Trophoblast cell (in vitro differentiated cells and primary cell): ENCODE results near the gene CFAP57.

ENCODE experiments used
- DNase-seq, 2 donors: peaks; one replicate each; pipeline ENCODE4 v3.0.0-alpha.2; 2016
- H2AFZ ChIP-seq: 2 replicates; pipeline ENCODE4 v1.6.1; 2013; ENCODE audit warnings: low read length, moderate library complexity, mild to moderate bottlenecking; ENCODE audit not compliant: insufficient read depth, poor library complexity
- H2AK5ac ChIP-seq: 2 replicates; pipeline ENCODE4 v1.6.1; 2013; ENCODE audit warnings: mild to moderate bottlenecking, low read length
- H2BK120ac ChIP-seq: 2 replicates; pipeline ENCODE4 v1.6.1; 2013; ENCODE audit warnings: low read length, mild to moderate bottlenecking, moderate library complexity; ENCODE audit not compliant: insufficient read depth, poor library complexity
- H2BK12ac ChIP-seq: 2 replicates; pipeline ENCODE4 v1.6.1; 2013; ENCODE audit warnings: mild to moderate bottlenecking, low read length, moderate library complexity
- H2BK5ac ChIP-seq: 2 replicates; pipeline ENCODE4 v1.6.1; 2013; ENCODE audit warnings: low read length, low read depth, moderate library complexity, mild to moderate bottlenecking; ENCODE audit not compliant: poor library complexity
- H3K14ac ChIP-seq: 2 replicates; pipeline ENCODE4 v1.6.1; 2013; ENCODE audit warnings: mild to moderate bottlenecking, low read length
- H3K18ac ChIP-seq: 2 replicates; pipeline ENCODE4 v1.6.1; 2013; ENCODE audit warnings: mild to moderate bottlenecking, low read length
- H3K23ac ChIP-seq: 2 replicates; pipeline ENCODE4 v1.6.1; 2013; ENCODE audit warnings: low read length
- H3K27ac ChIP-seq: 2 replicates; pipeline ENCODE4 v1.5.1; 2013; ENCODE audit warnings: low read depth, mild to moderate bottlenecking, inconsistent platforms, low read length, moderate library complexity
- H3K27me3 ChIP-seq: 2 replicates; pipeline ENCODE4 v1.6.1; 2013; ENCODE audit warnings: inconsistent platforms, mild to moderate bottlenecking, low read length, moderate library complexity; ENCODE audit not compliant: insufficient read depth
- H3K36me3 ChIP-seq, 2 experiments: 1 replicate in 1 of 2; 2 replicates in 1 of 2; pipeline ENCODE4 v1.6.1; 2013; ENCODE audit warnings: low read length in 2 of 2, mild to moderate bottlenecking in 2 of 2, moderate library complexity in 1 of 2; ENCODE audit not compliant: insufficient read depth in 2 of 2, control insufficient read depth in 1 of 2
- H3K4ac ChIP-seq: 2 replicates; pipeline ENCODE4 v1.6.1; 2013; ENCODE audit warnings: low read depth, mild to moderate bottlenecking, low read length, moderate library complexity
- H3K4me1 ChIP-seq, 2 experiments: 1 replicate in 1 of 2; 2 replicates in 1 of 2; pipeline ENCODE4 v1.6.1; 2013; ENCODE audit warnings: low read length in 2 of 2, mild to moderate bottlenecking in 2 of 2, moderate library complexity in 1 of 2; ENCODE audit not compliant: insufficient read depth in 2 of 2, control insufficient read depth in 1 of 2
- H3K4me2 ChIP-seq: 2 replicates; pipeline ENCODE4 v1.6.1; 2013; ENCODE audit warnings: inconsistent platforms, mild to moderate bottlenecking, low read length, moderate library complexity
- H3K4me3 ChIP-seq: 2 replicates; pipeline ENCODE4 v1.5.1; 2013; ENCODE audit warnings: mild to moderate bottlenecking, low read depth, low read length, inconsistent platforms
- H3K79me1 ChIP-seq: one replicate; pipeline ENCODE4 v1.6.1; 2013; ENCODE audit warnings: low read length
- H3K79me2 ChIP-seq: 2 replicates; pipeline ENCODE4 v1.6.1; 2013; ENCODE audit warnings: low read length, mild to moderate bottlenecking; ENCODE audit not compliant: control insufficient read depth, insufficient read depth, poor library complexity
- H3K9ac ChIP-seq: 2 replicates; pipeline ENCODE4 v1.6.1; 2013; ENCODE audit warnings: mild to moderate bottlenecking, low read length
- H3K9me3 ChIP-seq: 2 replicates; pipeline ENCODE4 v1.6.1; 2013; ENCODE audit warnings: low read depth, mild to moderate bottlenecking, control low read depth, inconsistent platforms, low read length; ENCODE audit not compliant: insufficient read depth
- H4K12ac ChIP-seq: 2 replicates; pipeline ENCODE4 v1.6.1; 2013; ENCODE audit warnings: low read depth, mild to moderate bottlenecking, low read length, moderate library complexity
- H4K8ac ChIP-seq: 2 replicates; pipeline ENCODE4 v1.6.1; 2013; ENCODE audit warnings: low read depth, mild to moderate bottlenecking, low read length, moderate library complexity
- H4K91ac ChIP-seq: one replicate; pipeline ENCODE4 v1.6.1; 2013; ENCODE audit warnings: low read depth, mild to moderate bottlenecking, low read length, moderate library complexity
- WGBS: extraction: QIAGEN DNeasy Blood & Tissue Kit; methylation state at CpG from one replicate; pipeline ENCODE4 v1.1.7; 2013; ENCODE audit warnings: missing lambda C conversion rate; ENCODE audit not compliant: insufficient read length, insufficient coverage; ENCODE audit errors: extremely low coverage; 5-methylcytosine and 5-hydroxymethylcytosine counted together

CFAP57 gene

DNA sequence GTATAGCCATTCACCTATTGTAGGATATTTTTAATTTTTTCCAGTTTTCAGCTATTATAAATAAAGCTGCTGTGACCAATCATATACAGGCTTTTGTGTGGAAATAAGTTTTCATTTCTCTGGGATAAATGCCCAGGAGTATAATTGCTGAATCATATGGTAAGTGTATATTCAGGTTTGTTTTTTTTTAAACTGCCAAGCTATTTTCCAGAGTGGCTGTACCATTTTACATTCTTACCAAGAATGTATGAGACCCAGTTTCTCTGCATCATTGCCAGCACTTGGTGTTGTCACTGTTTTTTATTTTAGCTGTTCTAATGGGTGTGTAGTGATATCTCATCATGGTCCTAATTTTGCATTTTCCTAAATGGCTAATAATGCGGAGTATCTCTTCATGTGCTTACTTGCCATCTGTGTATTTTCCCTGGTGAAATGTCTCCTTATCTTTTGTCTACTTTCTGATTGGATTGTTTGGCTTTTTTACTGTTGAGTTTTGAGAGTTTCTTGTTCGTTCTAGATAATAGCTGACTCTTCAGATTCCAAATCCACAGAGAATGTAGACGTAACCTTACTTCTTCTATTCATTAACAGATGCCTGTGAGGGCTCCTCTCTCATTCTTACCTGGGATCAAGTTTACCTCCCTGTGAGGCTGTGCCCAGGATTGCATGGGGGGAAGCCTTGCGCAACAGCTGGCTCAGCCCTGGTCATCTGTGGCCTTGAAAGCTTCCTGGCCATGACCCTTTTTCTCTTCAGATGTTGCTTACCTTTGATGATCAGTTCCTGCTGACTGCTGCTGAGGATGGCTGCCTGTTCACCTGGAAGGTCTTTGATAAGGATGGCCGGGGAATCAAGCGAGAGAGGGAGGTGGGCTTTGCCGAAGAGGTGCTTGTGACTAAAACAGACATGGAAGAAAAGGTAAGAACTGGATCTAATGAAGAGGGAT is 42.6 kb downstream of the CFAP57 start:
- Histone ChIP-seq H3K27ac (no peak overlapping the region), H2AFZ (no peak overlapping the region), H4K12ac (no peak overlapping the region), H3K9me3 (no peaks in the 10 kb centered on the region), H3K36me3 (no peaks in the 10 kb centered on the region), H3K4me3 (no peak overlapping the region), H2BK120ac (no peak overlapping the region), H4K91ac (no peak overlapping the region), H3K9ac (no peak overlapping the region), H4K8ac (no peak overlapping the region), H3K79me2 (no peaks in the 10 kb centered on the region), H3K14ac (no peak overlapping the region), H3K18ac (no peak overlapping the region), H3K27me3 (no peaks in the 10 kb centered on the region), H3K23ac (no peak overlapping the region), H3K4ac (no peak overlapping the region), H3K4me2 (no peak overlapping the region), H2AK5ac (no peak overlapping the region), H3K4me1 (no peaks in the 10 kb centered on the region), H3K79me1 (no peaks in the 10 kb centered on the region), H2BK5ac (no peak overlapping the region), H2BK12ac (no peak overlapping the region)
- no CpG with 5 or more reads among the region's 7 CpGs for WGBS
- DNase-seq: no peak

DNA sequence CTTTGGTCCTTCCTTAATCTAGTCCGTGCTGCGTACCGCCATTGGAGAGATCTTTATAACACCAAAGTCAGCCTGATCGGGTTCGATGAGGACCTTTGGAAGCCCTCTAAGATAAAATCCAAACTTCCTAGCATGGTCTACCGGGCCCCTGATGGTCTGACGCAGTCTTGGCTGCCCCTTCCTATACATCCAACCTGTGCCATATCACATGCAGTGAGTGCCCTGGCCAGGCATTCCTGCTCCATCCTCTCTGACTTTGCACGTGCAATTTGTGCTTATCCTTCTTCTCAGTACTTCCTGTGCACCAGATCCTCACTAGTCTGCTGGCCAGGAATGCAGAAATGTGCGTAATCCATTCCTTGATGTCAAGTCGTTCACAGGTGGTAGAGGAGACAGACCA is 45.6 kb downstream of the CFAP57 start:
- H2BK120ac ChIP-seq: no peak overlapping the region
- H3K4ac ChIP-seq: no peak overlapping the region
- H2AK5ac ChIP-seq: no peak overlapping the region
- H3K18ac ChIP-seq: no peak overlapping the region
- no peaks in the 10 kb centered on the region for H3K36me3 ChIP-seq
- H3K9ac ChIP-seq: no peak overlapping the region
- H3K79me1 ChIP-seq: no peaks in the 10 kb centered on the region
- H2BK5ac ChIP-seq: no peak overlapping the region
- H3K79me2 ChIP-seq: no peaks in the 10 kb centered on the region
- DNase-seq: no peak
- H3K27me3 ChIP-seq: no peaks in the 10 kb centered on the region
- H2AFZ ChIP-seq: no peak overlapping the region
- no peak overlapping the region for H3K23ac ChIP-seq
- no peak overlapping the region for H3K4me3 ChIP-seq
- no CpG with 5 or more reads among the region's 10 CpGs for WGBS
- no peak overlapping the region for H4K8ac ChIP-seq
- no peaks in the 10 kb centered on the region for H3K4me1 ChIP-seq
- no peaks in the 10 kb centered on the region for H3K9me3 ChIP-seq
- no peak overlapping the region for H4K12ac ChIP-seq
- H2BK12ac ChIP-seq: no peak overlapping the region
- H3K27ac ChIP-seq: no peak overlapping the region
- H4K91ac ChIP-seq: no peak overlapping the region
- H3K4me2 ChIP-seq: no peak overlapping the region
- H3K14ac ChIP-seq: no peak overlapping the region

GRCh38 chr1:43220905-43221778 is 49.0 kb downstream of the CFAP57 start:
- Histone ChIP-seq H3K36me3 (no peaks in the 10 kb centered on the region), H4K91ac (no peak overlapping the region), H2AK5ac (no peak overlapping the region), H3K14ac (no peak overlapping the region), H3K27ac (no peak overlapping the region), H3K9me3 (no peaks in the 10 kb centered on the region), H4K8ac (no peak overlapping the region), H3K23ac (no peak overlapping the region), H3K79me1 (no peaks in the 10 kb centered on the region), H2AFZ (no peak overlapping the region), H3K4ac (no peak overlapping the region), H3K18ac (no peak overlapping the region), H3K9ac (no peak overlapping the region), H3K4me3 (no peak overlapping the region), H3K27me3 (no peaks in the 10 kb centered on the region), H2BK12ac (no peak overlapping the region), H4K12ac (no peak overlapping the region), H3K79me2 (no peaks in the 10 kb centered on the region), H2BK120ac (no peak overlapping the region), H2BK5ac (no peak overlapping the region), H3K4me2 (no peak overlapping the region), H3K4me1 (no peaks in the 10 kb centered on the region)
- WGBS: no CpG with 5 or more reads among the region's 7 CpGs
- DNase-seq: no peak

GRCh38 chr1:43221797-43222196 is 49.7 kb downstream of the CFAP57 start:
- Histone ChIP-seq H3K14ac (no peak overlapping the region), H2BK120ac (no peak overlapping the region), H3K79me2 (no peaks in the 10 kb centered on the region), H2AK5ac (no peak overlapping the region), H3K4me1 (no peaks in the 10 kb centered on the region), H3K4me2 (no peak overlapping the region), H4K91ac (no peak overlapping the region), H3K36me3 (no peaks in the 10 kb centered on the region), H3K4ac (no peak overlapping the region), H2AFZ (no peak overlapping the region), H3K9ac (no peak overlapping the region), H3K27ac (no peak overlapping the region), H4K12ac (no peak overlapping the region), H3K23ac (no peak overlapping the region), H3K9me3 (no peaks in the 10 kb centered on the region), H2BK5ac (no peak overlapping the region), H3K18ac (no peak overlapping the region), H3K4me3 (no peak overlapping the region), H4K8ac (no peak overlapping the region), H3K79me1 (no peaks in the 10 kb centered on the region), H2BK12ac (no peak overlapping the region), H3K27me3 (no peaks in the 10 kb centered on the region)
- DNase-seq: no peak
- WGBS: no CpG with 5 or more reads among the region's 1 CpG
